Forelimb muscle (tissue), 1 donor: ENCODE data around the gene GGT6. TPM values are rescaled to one million over a fixed set of nuclear protein-coding genes. Genes with fewer than 3 reads are reported as not detected.

Source experiments
- polyA plus RNA-seq: library from polyadenylated mRNA; unstranded; fragments of 120-200 nt; gene quantifications from one replicate; pipeline ENCODE4 v1.2.1, GENCODE V29; 2013; ENCODE audit not compliant: insufficient read length

Gene GGT6
- polyA plus RNA-seq, 1 donor = 0.18 TPM

Other genes with a start within 250 kb of the GGT6 start
- 79.1 TPM for gene UBE2G1, start 193.9 kb downstream of the GGT6 start, polyA plus RNA-seq
- 0.61 TPM for gene SPNS3, start 126.6 kb downstream of the GGT6 start, polyA plus RNA-seq
- 7.1 TPM for gene SPNS2, start 61.7 kb downstream of the GGT6 start, polyA plus RNA-seq
- 28.3 TPM for gene MYBBP1A, start 5.2 kb downstream of the GGT6 start, polyA plus RNA-seq
- 163 TPM for gene SMTNL2, start 24.0 kb upstream of the GGT6 start, polyA plus RNA-seq
- gene ALOX15, start 81.1 kb upstream of the GGT6 start, polyA plus RNA-seq = 0.40 TPM
- 31.9 TPM for gene PELP1, start 143.6 kb upstream of the GGT6 start, polyA plus RNA-seq
- gene ARRB2, start 150.1 kb upstream of the GGT6 start, polyA plus RNA-seq = 22.3 TPM
- 18.0 TPM for gene MED11, start 170.9 kb upstream of the GGT6 start, polyA plus RNA-seq
- 0.28 TPM for gene ZMYND15, start 179.3 kb upstream of the GGT6 start, polyA plus RNA-seq
- gene CXCL16, start 179.4 kb upstream of the GGT6 start, polyA plus RNA-seq = 5.1 TPM
- gene TM4SF5, start 211.3 kb upstream of the GGT6 start, polyA plus RNA-seq = not detected
- gene VMO1, start 225.8 kb upstream of the GGT6 start, polyA plus RNA-seq = 9.7 TPM
- 0.95 TPM for gene GLTPD2, start 228.4 kb upstream of the GGT6 start, polyA plus RNA-seq
- 96.7 TPM for gene PSMB6, start 235.6 kb upstream of the GGT6 start, polyA plus RNA-seq
- gene PLD2, start 246.6 kb upstream of the GGT6 start, polyA plus RNA-seq = 25.4 TPM